ENCODE results near the gene LRGUK. TPM values are rescaled to one million over a fixed set of nuclear protein-coding genes. Genes with fewer than 3 reads are reported as not detected.

LRGUK gene
- total and polyA plus RNA-seq, 2 donors (not counting 3 experiments of a cell fraction or from before 2014, with no cell fraction given) = 0.10 to 0.11 TPM

GRCh38 chr7:134307320-134307719, 180.2 kb downstream of the LRGUK start:
- no peak overlapping the region for H3K9ac ChIP-seq (replicated peaks; ENCODE audit: extremely low read depth, insufficient read depth, low read length)
- dilution Hi-C loops (cut with MboI; ENCODE audit: extremely low pct_ligation_motif_present, low sequenced_read_pairs) = no loop called here
- ChIA-PET POLR2A (no interaction called here), CTCF (no interaction called here)
- no TSS peak for BruUV-seq (replicated peaks)
- H3K9me1 ChIP-seq (replicated peaks; ENCODE audit: control insufficient read depth, extremely low read depth, insufficient read depth, low read length) = no peaks in the 10 kb centered on the region
- H2AFZ ChIP-seq (ENCODE audit: low read depth, low read length) = no peak overlapping the region
- H3K9me3 ChIP-seq (replicated peaks; ENCODE audit: control insufficient read depth, insufficient read depth, low read length) = no peaks in the 10 kb centered on the region
- no peak for TF ChIP-seq JUN (IDR thresholded peaks at IDR 0.05; ENCODE audit: borderline replicate concordance, insufficient read depth, insufficient read length, low read depth)
- TF ChIP-seq POLR2A (IDR thresholded peaks at IDR 0.05; ENCODE audit: low read depth, low read length) = no peak
- peak; percentile 35 for TF ChIP-seq FOS (IDR thresholded peaks at IDR 0.05; ENCODE audit: borderline replicate concordance, insufficient read depth, low read length)
- TF ChIP-seq CTCF (IDR thresholded peaks at IDR 0.05; ENCODE audit: extremely low read depth in 1 of 2, insufficient read depth in 1 of 2, low read depth in 1 of 2, low read length in 2 of 2) = no peak
- TF ChIP-seq EZH2 (IDR thresholded peaks at IDR 0.05; ENCODE audit: borderline replicate concordance, low read depth, low read length, severe bottlenecking) = no peak
- DNase-seq (ENCODE audit: low read depth, low spot score) (no peak), FAIRE-seq (no peak)
- no peak overlapping the region for H3K4me3 ChIP-seq (replicated peaks in 1 of 3; ENCODE audit: insufficient read depth in 1 of 3, low read depth in 1 of 3, low read length in 3 of 3)
- peaks cover 0 to 4% of the 10 kb centered on the region in 2 experiments for H3K36me3 ChIP-seq (ENCODE audit: control insufficient read depth in 2 of 2, extremely low read depth in 1 of 2, insufficient read depth in 2 of 2, low read length in 2 of 2)
- H3K4me1 ChIP-seq (ENCODE audit: control insufficient read depth, extremely low read depth, insufficient read depth, low read length) = no peaks in the 10 kb centered on the region
- no peaks in the 10 kb centered on the region for H4K20me1 ChIP-seq (replicated peaks; ENCODE audit: control insufficient read depth, extremely low read depth, insufficient read depth, low read length)
- no peaks in the 10 kb centered on the region for H3K79me2 ChIP-seq (ENCODE audit: control insufficient read depth, insufficient read depth, low read length)
- H3K27me3 ChIP-seq (ENCODE audit: control insufficient read depth in 2 of 2, insufficient read depth in 2 of 2, low read length in 2 of 2) = no peaks in the 10 kb centered on the region
- intact Hi-C loops (cut with micrococcal nuclease) = no loop called here
- no peak overlapping the region for H3K27ac ChIP-seq (ENCODE audit: insufficient read depth, low read depth, low read length)
- no peak overlapping the region for H3K4me2 ChIP-seq (ENCODE audit: insufficient read depth, low read length)

DNA sequence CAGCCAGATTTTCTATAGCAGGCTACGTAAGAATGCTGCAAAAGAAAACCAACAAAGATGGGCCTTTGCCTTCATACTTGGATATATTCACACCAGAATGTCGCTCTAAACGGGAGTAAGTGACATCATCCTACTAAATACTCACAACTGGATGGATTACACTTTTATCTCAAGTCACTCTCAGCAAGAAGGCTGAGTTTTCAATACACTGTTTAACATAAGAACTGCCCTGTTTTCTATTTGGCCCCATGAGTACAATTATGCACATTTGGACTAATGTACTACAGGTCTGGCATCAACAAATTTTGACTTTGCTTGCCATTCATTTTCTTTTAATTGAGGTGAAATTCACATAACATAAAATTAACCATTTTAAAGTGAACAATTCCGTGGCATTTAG, 181.4 kb downstream of the LRGUK start:
- FAIRE-seq = no peak
- DNase-seq (ENCODE audit: low read depth, low spot score) = no peak

More for the DNA sequence above, 181.4 kb downstream of the LRGUK start:
- Histone ChIP-seq H3K4me3 (replicated peaks in 1 of 3; ENCODE audit: insufficient read depth in 1 of 3, low read depth in 1 of 3, low read length in 3 of 3) (no peak overlapping the region), H3K4me1 (ENCODE audit: control insufficient read depth, extremely low read depth, insufficient read depth, low read length) (no peaks in the 10 kb centered on the region), H3K36me3 (ENCODE audit: control insufficient read depth in 2 of 2, extremely low read depth in 1 of 2, insufficient read depth in 2 of 2, low read length in 2 of 2) (peaks cover 0 to 4% of the 10 kb centered on the region in 2 experiments), H3K27ac (ENCODE audit: insufficient read depth, low read depth, low read length) (no peak overlapping the region), H3K9me1 (replicated peaks; ENCODE audit: control insufficient read depth, extremely low read depth, insufficient read depth, low read length) (no peaks in the 10 kb centered on the region), H3K4me2 (ENCODE audit: insufficient read depth, low read length) (no peak overlapping the region), H3K9ac (replicated peaks; ENCODE audit: extremely low read depth, insufficient read depth, low read length) (no peak overlapping the region), H3K79me2 (ENCODE audit: control insufficient read depth, insufficient read depth, low read length) (no peaks in the 10 kb centered on the region), H2AFZ (ENCODE audit: low read depth, low read length) (no peak overlapping the region), H3K9me3 (replicated peaks; ENCODE audit: control insufficient read depth, insufficient read depth, low read length) (no peaks in the 10 kb centered on the region), H3K27me3 (ENCODE audit: control insufficient read depth in 2 of 2, insufficient read depth in 2 of 2, low read length in 2 of 2) (no peaks in the 10 kb centered on the region), H4K20me1 (replicated peaks; ENCODE audit: control insufficient read depth, extremely low read depth, insufficient read depth, low read length) (no peaks in the 10 kb centered on the region)
- POLR2A ChIA-PET = no interaction called here
- BruUV-seq (replicated peaks) = no TSS peak
- intact Hi-C loops (cut with micrococcal nuclease) (no loop called here), dilution Hi-C loops (cut with MboI; ENCODE audit: extremely low pct_ligation_motif_present, low sequenced_read_pairs) (no loop called here)
- CTCF ChIA-PET = no interaction called here
- TF ChIP-seq EZH2 (IDR thresholded peaks at IDR 0.05; ENCODE audit: borderline replicate concordance, low read depth, low read length, severe bottlenecking) = no peak
